Trophoblast cell (in vitro differentiated cells and primary cell): ENCODE measurements around the gene P2RY13.

Experiments
- DNase-seq, 2 donors: peaks; one replicate each; pipeline ENCODE4 v3.0.0-alpha.2; 2016
- H2AFZ ChIP-seq: 2 replicates; pipeline ENCODE4 v1.6.1; 2013; ENCODE audit warnings: low read length, moderate library complexity, mild to moderate bottlenecking; ENCODE audit not compliant: insufficient read depth, poor library complexity
- H2AK5ac ChIP-seq: 2 replicates; pipeline ENCODE4 v1.6.1; 2013; ENCODE audit warnings: mild to moderate bottlenecking, low read length
- H2BK120ac ChIP-seq: 2 replicates; pipeline ENCODE4 v1.6.1; 2013; ENCODE audit warnings: low read length, mild to moderate bottlenecking, moderate library complexity; ENCODE audit not compliant: insufficient read depth, poor library complexity
- H2BK12ac ChIP-seq: 2 replicates; pipeline ENCODE4 v1.6.1; 2013; ENCODE audit warnings: mild to moderate bottlenecking, low read length, moderate library complexity
- H2BK5ac ChIP-seq: 2 replicates; pipeline ENCODE4 v1.6.1; 2013; ENCODE audit warnings: low read length, low read depth, moderate library complexity, mild to moderate bottlenecking; ENCODE audit not compliant: poor library complexity
- H3K14ac ChIP-seq: 2 replicates; pipeline ENCODE4 v1.6.1; 2013; ENCODE audit warnings: mild to moderate bottlenecking, low read length
- H3K18ac ChIP-seq: 2 replicates; pipeline ENCODE4 v1.6.1; 2013; ENCODE audit warnings: mild to moderate bottlenecking, low read length
- H3K23ac ChIP-seq: 2 replicates; pipeline ENCODE4 v1.6.1; 2013; ENCODE audit warnings: low read length
- H3K27ac ChIP-seq: 2 replicates; pipeline ENCODE4 v1.5.1; 2013; ENCODE audit warnings: low read depth, mild to moderate bottlenecking, inconsistent platforms, low read length, moderate library complexity
- H3K27me3 ChIP-seq: 2 replicates; pipeline ENCODE4 v1.6.1; 2013; ENCODE audit warnings: inconsistent platforms, mild to moderate bottlenecking, low read length, moderate library complexity; ENCODE audit not compliant: insufficient read depth
- H3K36me3 ChIP-seq, 2 experiments: 1 replicate in 1 of 2; 2 replicates in 1 of 2; pipeline ENCODE4 v1.6.1; 2013; ENCODE audit warnings: low read length in 2 of 2, mild to moderate bottlenecking in 2 of 2, moderate library complexity in 1 of 2; ENCODE audit not compliant: insufficient read depth in 2 of 2, control insufficient read depth in 1 of 2
- H3K4ac ChIP-seq: 2 replicates; pipeline ENCODE4 v1.6.1; 2013; ENCODE audit warnings: low read depth, mild to moderate bottlenecking, low read length, moderate library complexity
- H3K4me1 ChIP-seq, 2 experiments: 1 replicate in 1 of 2; 2 replicates in 1 of 2; pipeline ENCODE4 v1.6.1; 2013; ENCODE audit warnings: low read length in 2 of 2, mild to moderate bottlenecking in 2 of 2, moderate library complexity in 1 of 2; ENCODE audit not compliant: insufficient read depth in 2 of 2, control insufficient read depth in 1 of 2
- H3K4me2 ChIP-seq: 2 replicates; pipeline ENCODE4 v1.6.1; 2013; ENCODE audit warnings: inconsistent platforms, mild to moderate bottlenecking, low read length, moderate library complexity
- H3K4me3 ChIP-seq: 2 replicates; pipeline ENCODE4 v1.5.1; 2013; ENCODE audit warnings: mild to moderate bottlenecking, low read depth, low read length, inconsistent platforms
- H3K79me1 ChIP-seq: one replicate; pipeline ENCODE4 v1.6.1; 2013; ENCODE audit warnings: low read length
- H3K79me2 ChIP-seq: 2 replicates; pipeline ENCODE4 v1.6.1; 2013; ENCODE audit warnings: low read length, mild to moderate bottlenecking; ENCODE audit not compliant: control insufficient read depth, insufficient read depth, poor library complexity
- H3K9ac ChIP-seq: 2 replicates; pipeline ENCODE4 v1.6.1; 2013; ENCODE audit warnings: mild to moderate bottlenecking, low read length
- H3K9me3 ChIP-seq: 2 replicates; pipeline ENCODE4 v1.6.1; 2013; ENCODE audit warnings: low read depth, mild to moderate bottlenecking, control low read depth, inconsistent platforms, low read length; ENCODE audit not compliant: insufficient read depth
- H4K12ac ChIP-seq: 2 replicates; pipeline ENCODE4 v1.6.1; 2013; ENCODE audit warnings: low read depth, mild to moderate bottlenecking, low read length, moderate library complexity
- H4K8ac ChIP-seq: 2 replicates; pipeline ENCODE4 v1.6.1; 2013; ENCODE audit warnings: low read depth, mild to moderate bottlenecking, low read length, moderate library complexity
- H4K91ac ChIP-seq: one replicate; pipeline ENCODE4 v1.6.1; 2013; ENCODE audit warnings: low read depth, mild to moderate bottlenecking, low read length, moderate library complexity
- WGBS: extraction: QIAGEN DNeasy Blood & Tissue Kit; methylation state at CpG from one replicate; pipeline ENCODE4 v1.1.7; 2013; ENCODE audit warnings: missing lambda C conversion rate; ENCODE audit not compliant: insufficient read length, insufficient coverage; ENCODE audit errors: extremely low coverage; 5-methylcytosine and 5-hydroxymethylcytosine counted together

Gene P2RY13

DNA sequence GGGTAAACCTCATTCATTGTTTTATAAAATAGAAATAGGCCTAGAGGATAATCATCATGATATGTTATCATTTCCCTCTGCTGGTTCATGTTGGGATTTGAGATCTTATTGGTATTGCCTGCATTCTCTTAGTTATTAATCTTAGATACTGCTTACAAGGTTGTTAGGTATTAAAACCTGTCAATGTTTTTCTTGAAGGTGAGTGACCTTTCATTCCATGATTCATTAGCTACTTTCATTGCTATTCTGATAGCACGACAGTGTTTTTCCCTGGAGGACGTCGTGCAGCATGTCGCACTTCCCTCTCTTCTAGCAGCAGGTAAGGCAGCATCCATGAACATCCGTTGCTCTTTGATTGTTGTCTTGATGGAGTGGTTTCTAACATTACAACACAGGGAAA is 38.1 kb upstream of the P2RY13 start:
- no peak for DNase-seq
- Histone ChIP-seq H2AK5ac (no peak overlapping the region), H3K36me3 (peaks cover 5 to 7% of the 10 kb centered on the region in 2 experiments), H3K4me1 (no peaks in the 10 kb centered on the region), H4K8ac (no peak overlapping the region), H3K23ac (no peak overlapping the region), H4K91ac (no peak overlapping the region), H2BK5ac (no peak overlapping the region), H3K4me2 (no peak overlapping the region), H4K12ac (no peak overlapping the region), H3K79me2 (no peaks in the 10 kb centered on the region), H2AFZ (no peak overlapping the region), H2BK120ac (no peak overlapping the region), H3K14ac (no peak overlapping the region), H3K79me1 (no peaks in the 10 kb centered on the region), H3K4ac (no peak overlapping the region), H3K27me3 (no peaks in the 10 kb centered on the region), H3K9ac (no peak overlapping the region), H3K18ac (no peak overlapping the region), H3K27ac (no peak overlapping the region), H3K4me3 (no peak overlapping the region), H3K9me3 (no peaks in the 10 kb centered on the region), H2BK12ac (no peak overlapping the region)
- WGBS, result no CpG with 5 or more reads among the region's 5 CpGs

DNA sequence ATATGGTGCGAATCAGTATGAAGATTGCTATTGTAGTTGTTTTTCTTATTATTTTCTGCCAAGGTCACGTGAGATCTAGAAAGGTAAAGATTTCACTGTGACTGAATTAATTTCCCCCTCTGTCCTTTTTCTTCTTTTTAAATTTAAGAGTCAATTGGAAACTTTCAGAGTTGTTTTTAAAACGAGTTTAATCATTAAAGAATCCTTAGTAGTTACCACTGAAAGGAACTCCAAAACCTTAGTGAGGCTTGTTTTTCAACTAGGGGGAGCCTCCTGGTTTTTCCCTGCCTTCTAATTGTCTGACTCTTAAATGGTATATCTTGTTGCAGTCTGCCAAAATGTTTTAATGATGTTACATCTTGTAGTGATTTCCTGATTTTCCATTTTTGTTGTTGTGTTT is 37.6 kb upstream of the P2RY13 start:
- WGBS, result no CpG with 5 or more reads among the region's 3 CpGs
- Histone ChIP-seq H3K27me3 (no peaks in the 10 kb centered on the region), H3K4me2 (no peak overlapping the region), H3K79me1 (no peaks in the 10 kb centered on the region), H3K9ac (no peak overlapping the region), H3K79me2 (no peaks in the 10 kb centered on the region), H4K12ac (no peak overlapping the region), H4K8ac (no peak overlapping the region), H3K27ac (no peak overlapping the region), H3K18ac (no peak overlapping the region), H3K23ac (no peak overlapping the region), H3K4ac (no peak overlapping the region), H3K14ac (no peak overlapping the region), H3K36me3 (peaks cover 5 to 10% of the 10 kb centered on the region in 2 experiments), H2BK5ac (no peak overlapping the region), H2BK12ac (no peak overlapping the region), H4K91ac (no peak overlapping the region), H2AK5ac (no peak overlapping the region), H3K4me1 (no peaks in the 10 kb centered on the region), H3K4me3 (no peak overlapping the region), H3K9me3 (no peaks in the 10 kb centered on the region), H2BK120ac (no peak overlapping the region), H2AFZ (no peak overlapping the region)
- no peak for DNase-seq

DNA sequence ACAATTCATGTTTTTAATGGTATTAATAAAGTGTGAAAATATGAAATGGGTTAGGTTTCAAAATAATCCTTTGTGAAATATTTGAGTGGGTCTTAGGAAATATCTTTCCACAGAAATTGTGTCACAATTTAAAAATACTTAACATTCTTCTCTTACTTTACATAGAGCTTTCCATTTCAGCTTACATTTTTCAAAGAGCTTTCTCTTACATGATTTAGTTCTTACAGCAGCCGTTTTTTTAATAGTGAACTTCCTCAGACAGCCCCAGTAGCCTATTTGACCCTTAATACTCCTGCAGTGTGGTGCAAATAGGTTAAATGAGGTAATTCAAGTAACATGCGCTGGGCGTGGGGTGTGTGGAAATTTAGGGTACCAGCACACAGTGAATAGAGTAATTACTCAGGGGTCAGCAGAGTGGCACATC is 33.4 kb upstream of the P2RY13 start:
- Histone ChIP-seq H2AFZ (no peak overlapping the region), H3K4ac (no peak overlapping the region), H2BK5ac (no peak overlapping the region), H3K4me1 (no peaks in the 10 kb centered on the region), H2AK5ac (no peak overlapping the region), H4K91ac (no peak overlapping the region), H2BK120ac (no peak overlapping the region), H3K9ac (no peak overlapping the region), H3K79me2 (no peaks in the 10 kb centered on the region), H3K79me1 (no peaks in the 10 kb centered on the region), H3K18ac (no peak overlapping the region), H4K12ac (no peak overlapping the region), H3K36me3 (peaks cover 2 to 10% of the 10 kb centered on the region in 2 experiments), H3K9me3 (no peaks in the 10 kb centered on the region), H3K4me2 (no peak overlapping the region), H4K8ac (no peak overlapping the region), H3K27ac (no peak overlapping the region), H3K14ac (no peak overlapping the region), H3K4me3 (no peak overlapping the region), H3K23ac (no peak overlapping the region), H2BK12ac (no peak overlapping the region), H3K27me3 (no peaks in the 10 kb centered on the region)
- no CpG with 5 or more reads among the region's 3 CpGs for WGBS
- peak in 1 of 2 donors; percentile 58 for DNase-seq

DNA sequence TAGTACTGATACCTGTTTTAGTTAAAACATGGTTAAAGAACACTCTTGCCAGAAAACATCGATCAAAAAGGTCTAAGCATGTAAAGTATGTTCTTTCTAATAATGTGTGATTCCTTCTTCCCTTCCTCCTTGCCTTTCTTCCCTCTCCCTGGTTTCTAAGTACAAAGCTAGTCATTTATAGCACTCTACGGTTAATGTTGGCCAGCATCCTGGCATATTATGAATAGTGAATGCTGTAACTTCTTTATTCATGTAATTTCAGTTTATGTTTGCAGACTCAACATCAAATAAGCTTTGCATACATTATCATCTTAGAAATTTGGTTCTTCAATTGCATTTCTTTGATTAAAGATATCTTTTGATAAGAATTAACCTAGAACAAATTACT is 28.1 kb upstream of the P2RY13 start:
- H3K18ac ChIP-seq, result no peak overlapping the region
- H3K23ac ChIP-seq, result no peak overlapping the region
- no CpG with 5 or more reads among the region's 2 CpGs for WGBS

More for the DNA sequence above, 28.1 kb upstream of the P2RY13 start:
- no peak overlapping the region for H3K4me3 ChIP-seq
- DNase-seq, result no peak
- no peak overlapping the region for H2BK120ac ChIP-seq
- peaks cover 0 to 12% of the 10 kb centered on the region in 2 experiments for H3K36me3 ChIP-seq
- H4K12ac ChIP-seq, result no peak overlapping the region
- H3K9ac ChIP-seq, result no peak overlapping the region
- no peak overlapping the region for H2AFZ ChIP-seq
- no peaks in the 10 kb centered on the region for H3K27me3 ChIP-seq
- no peak overlapping the region for H3K4me2 ChIP-seq
- no peak overlapping the region for H4K91ac ChIP-seq
- H3K9me3 ChIP-seq, result no peaks in the 10 kb centered on the region
- H2BK5ac ChIP-seq, result no peak overlapping the region
- no peak overlapping the region for H2BK12ac ChIP-seq
- no peak overlapping the region for H3K4ac ChIP-seq
- H3K79me2 ChIP-seq, result no peaks in the 10 kb centered on the region
- H2AK5ac ChIP-seq, result no peak overlapping the region
- no peak overlapping the region for H3K14ac ChIP-seq
- H4K8ac ChIP-seq, result no peak overlapping the region
- no peaks in the 10 kb centered on the region for H3K4me1 ChIP-seq
- no peak overlapping the region for H3K27ac ChIP-seq
- no peaks in the 10 kb centered on the region for H3K79me1 ChIP-seq
